ENCODE measurements around the gene CSKMT. TPM values are rescaled to one million over a fixed set of nuclear protein-coding genes. Genes with fewer than 3 reads are reported as not detected.

The CSKMT gene
- polyA plus RNA-seq, 1 donor (not counting 4 experiments of a cell fraction or from before 2014, with no cell fraction given) = 4.5 TPM

DNA sequence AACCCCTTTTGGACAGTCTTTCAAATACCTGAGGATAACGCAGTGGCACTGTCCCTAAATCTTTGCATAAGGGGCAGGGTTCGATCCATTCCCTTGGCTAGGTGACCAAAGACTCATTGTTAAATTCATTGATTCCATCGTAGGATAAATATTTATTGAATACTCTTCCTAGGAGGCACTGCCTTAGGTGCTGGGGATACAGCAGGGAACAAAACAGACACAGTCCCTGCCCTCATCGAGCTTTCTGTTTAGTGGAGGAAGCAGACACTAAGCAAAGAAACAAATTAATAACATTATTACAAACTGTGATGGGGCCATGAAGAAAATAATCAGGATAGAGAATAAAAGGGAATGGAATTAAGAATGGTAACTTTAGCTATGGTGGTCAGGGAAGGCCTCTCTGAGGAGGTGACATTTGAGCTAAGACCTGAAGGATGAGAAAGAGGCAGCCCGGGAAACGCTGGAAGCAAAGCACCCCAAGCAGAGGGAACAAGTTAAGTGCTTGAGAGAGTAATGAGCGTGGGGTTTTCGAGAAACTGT lies 44.0 kb upstream of the CSKMT start:
- H3K27me3 ChIP-seq (ENCODE audit: control insufficient read depth, extremely low read depth, insufficient read depth, low read length) = no peaks in the 10 kb centered on the region
- H3K4me2 ChIP-seq (ENCODE audit: control insufficient read depth, extremely low read depth, insufficient read depth, low read depth, low read length) = peak overlapping the region; percentile 86
- no peaks in the 10 kb centered on the region for H3K9me3 ChIP-seq (ENCODE audit: control insufficient read depth, low read depth, low read length)
- H4K20me1 ChIP-seq (ENCODE audit: control insufficient read depth, extremely low read depth, insufficient read depth, low read length) = no peaks in the 10 kb centered on the region
- peaks cover 25% of the 10 kb centered on the region for H3K4me1 ChIP-seq (ENCODE audit: control insufficient read depth, extremely low read depth, insufficient read depth, low read length)
- H3K79me2 ChIP-seq (ENCODE audit: control insufficient read depth, insufficient read depth, low read length) = no peaks in the 10 kb centered on the region
- peaks cover 11 to 24% of the 10 kb centered on the region in 2 experiments for H3K36me3 ChIP-seq (ENCODE audit: control insufficient read depth in 2 of 2, extremely low read depth in 1 of 2, insufficient read depth in 2 of 2, low read length in 2 of 2)
- no peak overlapping the region for H2AFZ ChIP-seq (ENCODE audit: control insufficient read depth, low read length)
- FAIRE-seq (no peak), DNase-seq (ENCODE audit: low read depth, low spot score) (no peak)
- H3K4me3 ChIP-seq (ENCODE audit: control insufficient read depth in 2 of 3, extremely low read depth in 1 of 3, insufficient read depth in 2 of 3, low read depth in 1 of 3, low read length in 3 of 3) = peak overlapping the region; percentile 58 to 92 (median 83)
- TF ChIP-seq EZH2 (IDR thresholded peaks at IDR 0.05; ENCODE audit: low read length) = no peak
- TF ChIP-seq, protein P1, sequence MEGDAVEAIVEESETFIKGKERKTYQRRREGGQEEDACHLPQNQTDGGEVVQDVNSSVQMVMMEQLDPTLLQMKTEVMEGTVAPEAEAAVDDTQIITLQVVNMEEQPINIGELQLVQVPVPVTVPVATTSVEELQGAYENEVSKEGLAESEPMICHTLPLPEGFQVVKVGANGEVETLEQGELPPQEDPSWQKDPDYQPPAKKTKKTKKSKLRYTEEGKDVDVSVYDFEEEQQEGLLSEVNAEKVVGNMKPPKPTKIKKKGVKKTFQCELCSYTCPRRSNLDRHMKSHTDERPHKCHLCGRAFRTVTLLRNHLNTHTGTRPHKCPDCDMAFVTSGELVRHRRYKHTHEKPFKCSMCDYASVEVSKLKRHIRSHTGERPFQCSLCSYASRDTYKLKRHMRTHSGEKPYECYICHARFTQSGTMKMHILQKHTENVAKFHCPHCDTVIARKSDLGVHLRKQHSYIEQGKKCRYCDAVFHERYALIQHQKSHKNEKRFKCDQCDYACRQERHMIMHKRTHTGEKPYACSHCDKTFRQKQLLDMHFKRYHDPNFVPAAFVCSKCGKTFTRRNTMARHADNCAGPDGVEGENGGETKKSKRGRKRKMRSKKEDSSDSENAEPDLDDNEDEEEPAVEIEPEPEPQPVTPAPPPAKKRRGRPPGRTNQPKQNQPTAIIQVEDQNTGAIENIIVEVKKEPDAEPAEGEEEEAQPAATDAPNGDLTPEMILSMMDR (optimal IDR thresholded peaks at IDR 0.05 in 1 of 3, IDR thresholded peaks at IDR 0.05 in 1 of 3, conservative IDR thresholded peaks at IDR 0.05 in 1 of 3; ENCODE audit: extremely low read depth in 1 of 3, insufficient read depth in 2 of 3, low read length in 3 of 3) = no peak
- peak overlapping the region; percentile 95 for H3K27ac ChIP-seq (ENCODE audit: control insufficient read depth, insufficient read depth, low read length)
- H3K9me1 ChIP-seq (ENCODE audit: control insufficient read depth, extremely low read depth, insufficient read depth, low read length) = no peaks in the 10 kb centered on the region
- dilution Hi-C loops (cut with MboI; ENCODE audit: extremely low pct_ligation_motif_present, low sequenced_read_pairs) = no loop called here
- H3K9ac ChIP-seq (ENCODE audit: control insufficient read depth, extremely low read depth, insufficient read depth, low read length) = peak overlapping the region; percentile 85

DNA sequence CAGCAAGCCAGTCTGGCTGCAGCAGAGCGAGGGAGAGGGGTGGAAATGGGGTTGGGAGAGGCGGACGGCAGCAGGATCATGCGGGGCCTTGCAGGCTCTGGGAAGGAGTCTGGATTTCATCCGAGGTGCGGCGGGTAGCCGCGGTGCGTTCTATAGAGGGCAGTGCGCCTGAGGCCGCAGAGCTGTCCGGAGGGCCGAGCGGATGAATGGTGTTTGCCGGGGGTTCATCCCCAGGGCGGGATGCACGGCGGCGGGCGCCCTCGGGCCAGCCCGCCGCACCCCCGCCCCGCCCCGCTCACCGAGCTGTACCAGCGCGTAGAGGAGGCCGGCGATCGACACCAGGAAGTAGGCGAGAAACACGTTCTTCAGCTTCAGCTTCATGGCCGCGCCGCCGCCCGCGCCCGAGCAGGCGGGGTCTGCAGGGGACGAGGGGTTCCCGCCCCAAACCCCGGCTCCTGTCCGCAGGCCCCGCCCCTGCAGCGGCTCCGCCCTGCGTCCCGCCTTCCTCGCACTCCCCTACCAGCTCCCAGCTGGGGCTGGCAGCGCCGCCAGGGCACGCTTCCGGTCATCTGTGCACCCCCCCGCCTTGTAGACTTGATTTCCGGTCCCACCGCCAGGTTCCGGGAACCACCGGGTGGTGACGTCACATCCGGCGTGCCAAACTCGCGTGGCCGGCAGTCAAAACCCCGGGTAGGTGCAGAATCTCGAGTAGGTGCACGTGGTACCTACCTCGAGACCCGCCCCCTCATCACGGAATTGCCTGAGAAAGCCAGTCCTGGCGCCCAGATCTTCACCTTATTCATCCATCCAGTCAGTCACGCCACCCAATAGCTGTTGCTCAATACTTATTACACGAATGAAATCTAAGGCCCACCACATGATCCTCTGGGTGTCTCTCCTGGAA lies 43.3 kb upstream of the CSKMT start, which contains the start of gene B3GAT3:
B3GAT3 (minus strand) TSS at position 420 of the 904 bp plus-strand sequence; CDS start at position 381, 39 bp downstream.
- H3K27me3 ChIP-seq (ENCODE audit: control insufficient read depth, extremely low read depth, insufficient read depth, low read length) = no peaks in the 10 kb centered on the region
- no peaks in the 10 kb centered on the region for H4K20me1 ChIP-seq (ENCODE audit: control insufficient read depth, extremely low read depth, insufficient read depth, low read length)
- FAIRE-seq (no peak), DNase-seq (ENCODE audit: low read depth, low spot score) (peak; percentile 95)
- H3K36me3 ChIP-seq (ENCODE audit: control insufficient read depth in 2 of 2, extremely low read depth in 1 of 2, insufficient read depth in 2 of 2, low read length in 2 of 2) = peaks cover 14 to 25% of the 10 kb centered on the region in 2 experiments
- peak within 1 kb of the TSS; percentile 86 for H3K4me2 ChIP-seq (ENCODE audit: control insufficient read depth, extremely low read depth, insufficient read depth, low read depth, low read length)
- TF ChIP-seq EZH2 (IDR thresholded peaks at IDR 0.05; ENCODE audit: low read length) = no peak
- TF ChIP-seq, protein P1 (optimal IDR thresholded peaks at IDR 0.05 in 1 of 3, IDR thresholded peaks at IDR 0.05 in 1 of 3, conservative IDR thresholded peaks at IDR 0.05 in 1 of 3; ENCODE audit: extremely low read depth in 1 of 3, insufficient read depth in 2 of 3, low read length in 3 of 3) = no peak
- H3K4me3 ChIP-seq (ENCODE audit: control insufficient read depth in 2 of 3, extremely low read depth in 1 of 3, insufficient read depth in 2 of 3, low read depth in 1 of 3, low read length in 3 of 3) = peak within 1 kb of the TSS; percentile 58 to 92 (median 83)
- H3K27ac ChIP-seq (ENCODE audit: control insufficient read depth, insufficient read depth, low read length) = peak within 1 kb of the TSS; percentile 95
- peak within 1 kb of the TSS; percentile 85 for H3K9ac ChIP-seq (ENCODE audit: control insufficient read depth, extremely low read depth, insufficient read depth, low read length)
- H3K79me2 ChIP-seq (ENCODE audit: control insufficient read depth, insufficient read depth, low read length) = no peaks in the 10 kb centered on the region
- H3K4me1 ChIP-seq (ENCODE audit: control insufficient read depth, extremely low read depth, insufficient read depth, low read length) = peaks cover 25% of the 10 kb centered on the region
- H3K9me3 ChIP-seq (ENCODE audit: control insufficient read depth, low read depth, low read length) = no peaks in the 10 kb centered on the region
- no peaks in the 10 kb centered on the region for H3K9me1 ChIP-seq (ENCODE audit: control insufficient read depth, extremely low read depth, insufficient read depth, low read length)
- dilution Hi-C loops (cut with MboI; ENCODE audit: extremely low pct_ligation_motif_present, low sequenced_read_pairs) = no loop called here
- peak within 1 kb of the TSS; percentile 36 for H2AFZ ChIP-seq (ENCODE audit: control insufficient read depth, low read length)

Data from keratinocyte (primary cell).